ENCODE results near the gene KY. TPM values are rescaled to one million over a fixed set of nuclear protein-coding genes. Genes with fewer than 3 reads are reported as not detected.

The KY gene
- total RNA-seq, 2 donors from 2014 or later: 1.4 to 1.7 TPM

DNA sequence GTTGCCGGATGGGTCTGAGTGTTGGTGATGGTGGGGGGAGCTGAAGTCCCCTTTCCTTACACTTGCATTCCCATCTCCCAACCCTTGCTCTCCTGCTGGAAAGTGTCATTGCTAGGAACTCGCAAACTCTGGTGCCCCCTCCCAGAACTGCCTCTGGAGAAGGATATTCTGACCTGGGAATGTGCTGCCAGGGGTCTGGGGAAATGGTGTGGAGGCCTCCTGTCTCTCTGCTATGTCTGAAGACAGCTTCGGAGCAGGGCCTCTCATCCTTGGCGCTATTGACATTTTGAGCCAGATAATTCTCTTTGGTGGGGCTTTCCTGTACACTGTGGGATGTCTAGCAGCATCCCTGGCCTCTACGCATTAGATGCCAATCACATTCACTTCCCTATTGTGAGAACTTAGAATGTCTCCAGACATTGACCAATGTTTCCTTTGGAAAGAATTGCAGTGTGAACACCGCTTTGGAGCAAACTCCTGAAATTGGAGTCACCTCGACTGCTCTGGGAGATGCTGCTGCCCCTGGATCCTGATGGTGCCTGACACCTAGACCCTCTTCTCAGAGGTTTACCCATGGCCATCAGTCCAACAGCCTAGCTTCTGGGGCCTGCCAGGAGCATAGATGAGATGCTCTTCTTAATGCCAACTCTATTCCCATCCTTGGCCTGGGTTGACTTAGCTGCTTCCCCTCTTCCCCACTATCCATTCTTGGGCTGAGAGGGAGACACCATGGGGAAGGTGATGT is 2.2 kb upstream of the KY start:
- intact Hi-C loops (cut with DNase I): loop anchor here (10.0 kb wide), 1 partner anchor 72 kb away; no protein-coding TSS in a partner anchor
- WGBS: 93% methylated on average over 7 of the region's 7 CpGs
- no peak for DNase-seq (ENCODE audit: low spot score)

DNA sequence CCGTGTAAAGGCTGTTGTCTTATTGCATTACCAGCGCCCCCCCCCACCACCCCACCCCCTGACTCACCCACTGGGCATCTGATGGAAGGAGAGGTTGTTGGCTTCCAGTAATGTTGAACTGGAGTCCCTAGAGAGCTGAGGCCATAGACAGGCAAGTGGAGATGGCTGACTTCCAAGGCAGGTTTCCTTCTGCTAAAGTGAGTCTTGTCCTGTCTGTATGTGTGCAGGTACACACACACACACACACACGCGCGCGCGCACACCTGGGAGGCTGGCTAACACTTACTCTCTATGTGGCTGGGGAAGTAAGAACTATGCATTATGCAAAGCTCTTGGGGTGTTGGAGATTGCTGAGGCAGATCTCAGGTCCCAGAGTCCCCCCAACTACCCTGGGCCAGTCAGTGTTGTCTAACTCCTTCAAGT is 1.6 kb upstream of the KY start:
- intact Hi-C loops (cut with DNase I): loop anchor here (10.0 kb wide), 1 partner anchor 72 kb away; no protein-coding TSS in a partner anchor
- no peaks in the 10 kb centered on the region for H3K36me3 ChIP-seq

More for the DNA sequence above, 2.2 kb upstream of the KY start:
- H3K9me3 ChIP-seq: no peaks in the 10 kb centered on the region
- no peaks in the 10 kb centered on the region for H3K4me1 ChIP-seq (replicated peaks)
- no peak overlapping the region for H3K4me3 ChIP-seq
- no peaks in the 10 kb centered on the region for H3K27me3 ChIP-seq (replicated peaks; ENCODE audit: insufficient read depth)
- H3K27ac ChIP-seq: no peak overlapping the region
- no peaks in the 10 kb centered on the region for H3K36me3 ChIP-seq
- TF ChIP-seq, protein P1, sequence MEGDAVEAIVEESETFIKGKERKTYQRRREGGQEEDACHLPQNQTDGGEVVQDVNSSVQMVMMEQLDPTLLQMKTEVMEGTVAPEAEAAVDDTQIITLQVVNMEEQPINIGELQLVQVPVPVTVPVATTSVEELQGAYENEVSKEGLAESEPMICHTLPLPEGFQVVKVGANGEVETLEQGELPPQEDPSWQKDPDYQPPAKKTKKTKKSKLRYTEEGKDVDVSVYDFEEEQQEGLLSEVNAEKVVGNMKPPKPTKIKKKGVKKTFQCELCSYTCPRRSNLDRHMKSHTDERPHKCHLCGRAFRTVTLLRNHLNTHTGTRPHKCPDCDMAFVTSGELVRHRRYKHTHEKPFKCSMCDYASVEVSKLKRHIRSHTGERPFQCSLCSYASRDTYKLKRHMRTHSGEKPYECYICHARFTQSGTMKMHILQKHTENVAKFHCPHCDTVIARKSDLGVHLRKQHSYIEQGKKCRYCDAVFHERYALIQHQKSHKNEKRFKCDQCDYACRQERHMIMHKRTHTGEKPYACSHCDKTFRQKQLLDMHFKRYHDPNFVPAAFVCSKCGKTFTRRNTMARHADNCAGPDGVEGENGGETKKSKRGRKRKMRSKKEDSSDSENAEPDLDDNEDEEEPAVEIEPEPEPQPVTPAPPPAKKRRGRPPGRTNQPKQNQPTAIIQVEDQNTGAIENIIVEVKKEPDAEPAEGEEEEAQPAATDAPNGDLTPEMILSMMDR (IDR thresholded peaks at IDR 0.05): no peak

DNA sequence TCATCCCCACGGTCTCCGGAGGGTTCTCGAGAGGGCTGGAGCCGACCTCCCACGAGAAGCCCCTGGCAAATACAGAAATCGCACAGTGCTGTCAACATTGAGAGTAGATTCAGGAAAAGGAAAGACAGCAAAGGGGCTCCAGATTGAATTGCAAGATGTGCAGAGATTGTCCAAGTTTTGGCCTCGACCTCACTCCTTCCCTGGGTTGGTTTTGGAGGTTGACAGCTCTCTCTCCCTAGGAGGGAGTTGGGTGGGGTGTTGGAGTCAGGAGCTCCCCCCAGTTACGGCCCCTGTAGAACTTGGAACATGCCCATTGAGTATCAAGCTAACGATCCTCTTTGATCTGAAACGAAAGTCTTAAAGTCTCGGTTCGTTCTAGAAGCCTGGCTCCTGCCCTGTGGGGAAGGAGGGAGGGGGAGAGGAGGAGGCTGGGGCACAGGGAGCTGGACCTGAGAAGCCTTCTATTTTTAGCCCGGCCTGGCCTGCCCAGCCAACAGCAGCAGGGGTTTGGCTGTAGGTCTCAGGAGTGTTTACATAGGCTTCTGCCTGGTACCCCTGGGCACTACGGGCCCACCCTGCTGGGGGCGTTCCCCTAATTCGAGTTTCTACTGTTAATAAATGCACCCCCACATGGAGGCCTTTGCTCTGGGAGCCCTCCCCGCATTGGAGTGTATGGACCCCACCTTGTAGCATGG is 672 bp upstream of the KY start:
- TF ChIP-seq, protein P1 (IDR thresholded peaks at IDR 0.05): no peak
- no peak for TF ChIP-seq POLR2AphosphoS5 (IDR thresholded peaks at IDR 0.05)
- no peak for TF ChIP-seq POLR2A (IDR thresholded peaks at IDR 0.05)
- no peaks in the 10 kb centered on the region for H3K9me3 ChIP-seq
- WGBS: 7% methylated on average over 17 of the region's 17 CpGs
- no peaks in the 10 kb centered on the region for H3K4me1 ChIP-seq (replicated peaks)
- H3K27ac ChIP-seq: peak overlapping the region; percentile 51 to 67
- DNase-seq (ENCODE audit: low spot score): peak; percentile 15
- intact Hi-C loops (cut with DNase I): loop anchor here (2.0 to 10.0 kb wide), 2 partner anchors 73 to 103 kb away; no protein-coding TSS in a partner anchor
- no peaks in the 10 kb centered on the region for H3K27me3 ChIP-seq (replicated peaks; ENCODE audit: insufficient read depth)
- H3K4me3 ChIP-seq: peak overlapping the region; percentile 27 to 30
- H3K36me3 ChIP-seq: no peaks in the 10 kb centered on the region

More for the DNA sequence above, 1.6 kb upstream of the KY start:
- no peak overlapping the region for H3K4me3 ChIP-seq
- 57% methylated on average over 7 of the region's 7 CpGs for WGBS
- H3K4me1 ChIP-seq (replicated peaks): no peaks in the 10 kb centered on the region
- no peaks in the 10 kb centered on the region for H3K9me3 ChIP-seq
- H3K27me3 ChIP-seq (replicated peaks; ENCODE audit: insufficient read depth): no peaks in the 10 kb centered on the region
- TF ChIP-seq POLR2AphosphoS5 (IDR thresholded peaks at IDR 0.05): no peak
- TF ChIP-seq, protein P1 (IDR thresholded peaks at IDR 0.05): no peak
- DNase-seq (ENCODE audit: low spot score): peak; percentile 5
- H3K27ac ChIP-seq: no peak overlapping the region

DNA sequence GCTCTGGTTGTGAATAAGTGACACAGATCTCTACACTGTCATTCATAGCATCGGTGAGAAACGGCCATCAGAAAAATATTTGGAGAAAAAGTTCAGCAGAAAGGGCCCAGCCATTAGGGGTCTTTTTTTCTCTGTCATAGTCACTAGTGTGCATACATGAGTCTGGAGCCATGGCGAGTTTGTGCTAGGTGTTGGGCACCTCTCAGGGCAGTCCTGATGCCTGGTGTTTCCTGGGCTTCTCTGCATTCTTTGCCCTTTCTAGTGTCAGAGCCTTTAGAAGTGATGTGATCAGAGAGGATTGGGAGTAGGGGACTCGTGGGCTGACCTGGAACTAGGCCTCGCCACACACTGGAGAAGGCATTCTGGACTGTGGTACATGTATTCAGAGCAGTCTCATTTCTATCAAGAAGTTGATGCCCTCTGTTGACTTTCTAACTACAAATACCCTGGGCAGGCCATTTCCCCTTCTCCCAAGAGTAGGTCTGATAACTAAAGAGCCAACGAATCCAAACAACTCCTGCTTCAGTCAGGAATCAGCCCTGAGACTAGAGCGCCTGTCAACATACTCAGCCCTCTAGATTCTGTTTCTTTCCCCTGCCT is 1.6 kb downstream of the KY start:
- H3K9me3 ChIP-seq: no peaks in the 10 kb centered on the region
- no peaks in the 10 kb centered on the region for H3K4me1 ChIP-seq (replicated peaks)
- WGBS: 91% methylated on average over 7 of the region's 7 CpGs
- no peaks in the 10 kb centered on the region for H3K36me3 ChIP-seq
- no peak overlapping the region for H3K4me3 ChIP-seq
- intact Hi-C loops (cut with DNase I): no loop called here
- no peak overlapping the region for H3K27ac ChIP-seq
- no peak for DNase-seq (ENCODE audit: low spot score)
- no peaks in the 10 kb centered on the region for H3K27me3 ChIP-seq (replicated peaks; ENCODE audit: insufficient read depth)
- TF ChIP-seq POLR2A (IDR thresholded peaks at IDR 0.05): no peak
- TF ChIP-seq, protein P1 (IDR thresholded peaks at IDR 0.05): no peak
- no peak for TF ChIP-seq POLR2AphosphoS5 (IDR thresholded peaks at IDR 0.05)
